ENCODE measurements around the gene RNF220.

DNA sequence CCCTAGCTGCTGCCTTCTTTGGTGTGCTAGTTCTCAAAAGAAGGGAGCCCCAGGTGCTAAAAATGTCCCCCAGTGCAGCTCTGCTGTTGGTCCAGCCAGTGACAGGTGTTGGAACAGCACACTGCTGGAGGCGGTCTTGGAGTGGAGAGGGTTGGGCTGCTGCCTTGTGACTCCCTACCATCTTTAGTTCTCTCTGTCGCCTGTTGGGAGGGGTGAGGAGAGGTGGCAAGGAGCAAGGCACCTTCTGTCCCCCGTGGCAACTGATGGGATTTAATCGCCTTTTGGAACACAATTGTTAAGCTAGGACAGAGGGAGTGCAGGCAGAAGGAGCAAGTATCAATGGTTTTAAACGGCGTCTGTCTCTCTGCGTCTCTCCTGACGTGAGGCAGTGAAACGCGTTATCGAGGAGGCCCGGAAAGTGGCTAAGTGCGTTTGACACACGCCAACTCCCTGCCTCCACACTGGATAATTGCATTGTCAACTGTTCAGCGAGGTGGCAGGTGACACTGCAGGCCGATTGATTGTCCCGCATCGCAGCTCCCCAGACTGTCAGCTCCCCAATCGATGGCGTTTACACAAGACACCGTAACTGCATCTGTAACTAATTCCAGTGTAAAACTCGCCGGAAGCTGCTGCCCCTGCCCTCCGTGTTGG lies 235.3 kb downstream of the RNF220 start:
- no peak for TF ChIP-seq EZH2 (IDR thresholded peaks at IDR 0.05; ENCODE audit: borderline replicate concordance, low read length)
- TF ChIP-seq, protein P1, sequence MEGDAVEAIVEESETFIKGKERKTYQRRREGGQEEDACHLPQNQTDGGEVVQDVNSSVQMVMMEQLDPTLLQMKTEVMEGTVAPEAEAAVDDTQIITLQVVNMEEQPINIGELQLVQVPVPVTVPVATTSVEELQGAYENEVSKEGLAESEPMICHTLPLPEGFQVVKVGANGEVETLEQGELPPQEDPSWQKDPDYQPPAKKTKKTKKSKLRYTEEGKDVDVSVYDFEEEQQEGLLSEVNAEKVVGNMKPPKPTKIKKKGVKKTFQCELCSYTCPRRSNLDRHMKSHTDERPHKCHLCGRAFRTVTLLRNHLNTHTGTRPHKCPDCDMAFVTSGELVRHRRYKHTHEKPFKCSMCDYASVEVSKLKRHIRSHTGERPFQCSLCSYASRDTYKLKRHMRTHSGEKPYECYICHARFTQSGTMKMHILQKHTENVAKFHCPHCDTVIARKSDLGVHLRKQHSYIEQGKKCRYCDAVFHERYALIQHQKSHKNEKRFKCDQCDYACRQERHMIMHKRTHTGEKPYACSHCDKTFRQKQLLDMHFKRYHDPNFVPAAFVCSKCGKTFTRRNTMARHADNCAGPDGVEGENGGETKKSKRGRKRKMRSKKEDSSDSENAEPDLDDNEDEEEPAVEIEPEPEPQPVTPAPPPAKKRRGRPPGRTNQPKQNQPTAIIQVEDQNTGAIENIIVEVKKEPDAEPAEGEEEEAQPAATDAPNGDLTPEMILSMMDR (IDR thresholded peaks at IDR 0.05; ENCODE audit: low read length): no peak
